SW 1271 (cell line): ENCODE measurements around the gene ARL6IP1.
A peak's percentile ranks its signal among the peaks of the same experiment; 100 is the strongest.
"Not testable (repeated sequence)": the region's sequence is repeated elsewhere in the genome, so short reads cannot be mapped to it uniquely, and the experiment has no call there.

ENCODE experiments used
- DNase-seq, 2 experiments: peaks; one replicate each; lab custom pipeline; 2025; lab: John Stamatoyannopoulos, UW

The ARL6IP1 gene

DNA sequence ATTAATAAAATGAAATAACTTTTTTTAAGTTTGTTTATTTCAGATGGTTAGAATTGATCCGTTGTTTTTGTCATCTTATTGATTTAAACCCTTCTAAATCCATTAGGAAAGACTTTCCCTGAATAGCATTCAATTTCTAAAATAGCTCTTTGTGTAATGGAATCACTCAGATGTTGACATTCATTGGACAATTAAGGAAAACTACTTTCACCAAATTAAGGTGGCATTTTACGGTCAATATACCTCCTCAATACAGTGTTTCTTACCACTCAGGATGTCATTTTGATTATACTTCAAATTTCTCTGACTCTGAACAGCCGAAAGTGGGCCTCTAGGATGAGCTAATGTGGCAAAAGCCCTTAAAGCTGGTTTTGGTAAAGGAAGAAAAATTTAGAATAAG lies 1.8 kb downstream of the ARL6IP1 start:
- DNase-seq: no peak

DNA sequence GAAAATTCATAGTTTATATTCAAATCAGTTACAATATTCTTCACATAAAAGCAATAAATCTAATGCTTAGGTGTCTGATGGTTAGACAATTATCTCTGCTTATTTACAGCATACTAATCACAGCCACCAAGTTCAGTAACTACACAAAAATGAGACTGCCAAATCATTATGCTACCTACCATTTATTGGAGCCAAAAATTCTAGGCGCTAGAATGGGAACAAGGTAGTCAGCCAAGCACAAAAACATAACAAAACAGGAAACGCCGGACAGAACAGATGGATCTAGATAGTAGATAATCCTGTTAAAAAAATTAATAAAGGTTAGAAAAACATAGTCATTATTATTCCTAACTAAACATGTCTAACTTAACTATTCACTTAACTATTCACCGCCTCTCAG lies 3.6 kb downstream of the ARL6IP1 start:
- no peak for DNase-seq

DNA sequence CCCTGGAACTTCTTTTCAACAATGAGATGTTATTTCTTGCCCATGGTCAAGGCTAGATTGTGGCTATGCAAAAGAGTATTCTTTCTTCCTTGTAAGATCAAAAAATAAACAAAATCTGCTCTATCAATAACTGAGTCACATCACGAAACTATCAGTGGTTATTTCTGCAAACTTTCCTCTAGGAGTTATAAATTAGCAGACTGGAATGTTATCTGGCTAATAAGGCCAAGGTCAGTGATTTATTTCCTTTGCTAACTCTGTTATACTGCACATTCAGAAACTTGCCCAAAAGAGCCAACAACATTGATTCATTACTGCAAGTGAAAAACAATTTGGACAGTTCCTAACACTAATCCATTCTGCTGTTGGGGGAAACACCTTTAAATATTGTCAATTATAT lies 5.0 kb downstream of the ARL6IP1 start:
- DNase-seq: no peak

- no peak for DNase-seq
These were observed 8.4 kb downstream of the ARL6IP1 start for GRCh38 chr16:18792836-18793433.

GRCh38 chr16:18789850-18790706 lies 11.3 kb downstream of the ARL6IP1 start, which contains the start of gene RPS15A:
Gene RPS15A (minus strand): TSS chr16:18790334. CDS start chr16:18789113, 1,221 bp downstream.
- DNase-seq: peak; percentile 88 to 93

DNA sequence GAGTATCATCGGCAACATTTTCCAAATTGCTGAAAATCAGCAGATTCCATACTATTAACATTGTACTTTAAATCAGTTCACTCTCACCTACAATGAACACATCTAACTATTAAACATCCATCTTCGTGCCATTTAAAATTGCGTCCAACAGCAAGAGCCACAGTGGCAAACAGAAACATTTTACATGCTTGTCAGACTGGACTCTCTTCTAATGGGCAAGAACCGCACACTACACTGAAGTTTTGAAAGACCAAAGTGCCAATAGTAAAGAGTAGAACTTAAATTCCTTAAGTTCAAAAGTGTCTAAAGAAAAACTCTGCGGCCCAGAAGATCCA lies 11.9 kb downstream of the ARL6IP1 start:
- no peak for DNase-seq

DNA sequence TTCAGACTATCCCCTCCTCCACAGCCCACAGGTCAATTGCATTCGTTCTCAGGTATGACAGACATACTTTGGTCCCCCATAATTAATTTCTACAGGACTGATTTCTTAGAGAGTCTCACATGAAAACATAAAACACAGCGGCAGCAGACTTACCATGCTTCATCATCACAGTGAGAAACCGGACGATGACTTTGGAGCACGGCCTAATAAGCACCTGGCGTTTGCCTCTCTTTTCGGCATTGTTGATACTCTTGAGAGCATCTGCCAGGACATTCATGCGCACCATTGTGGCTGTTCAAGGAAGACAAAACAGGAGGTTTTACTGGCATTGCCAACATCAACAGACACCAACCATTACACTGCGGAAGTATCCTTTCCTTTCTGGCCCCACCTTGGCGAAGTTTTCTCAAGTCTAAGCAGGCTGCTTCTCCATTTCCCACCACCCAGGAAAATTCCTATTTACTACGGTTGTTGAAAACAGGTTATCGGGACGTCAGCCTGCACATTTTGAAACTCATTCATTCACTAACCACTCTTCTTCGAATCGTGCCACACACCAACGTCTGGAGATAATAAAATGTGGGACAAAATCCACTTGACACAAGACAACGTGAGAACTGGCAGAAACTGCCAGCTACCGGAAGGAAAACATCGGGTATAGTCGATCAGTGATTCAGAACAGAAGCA lies 12.4 kb downstream of the ARL6IP1 start:
- DNase-seq: no peak

- no peak for DNase-seq
These were observed 16.3 kb downstream of the ARL6IP1 start for GRCh38 chr16:18784917-18785623.

GRCh38 chr16:18783430-18784341 lies 17.7 kb downstream of the ARL6IP1 start:
- DNase-seq: no peak

DNA sequence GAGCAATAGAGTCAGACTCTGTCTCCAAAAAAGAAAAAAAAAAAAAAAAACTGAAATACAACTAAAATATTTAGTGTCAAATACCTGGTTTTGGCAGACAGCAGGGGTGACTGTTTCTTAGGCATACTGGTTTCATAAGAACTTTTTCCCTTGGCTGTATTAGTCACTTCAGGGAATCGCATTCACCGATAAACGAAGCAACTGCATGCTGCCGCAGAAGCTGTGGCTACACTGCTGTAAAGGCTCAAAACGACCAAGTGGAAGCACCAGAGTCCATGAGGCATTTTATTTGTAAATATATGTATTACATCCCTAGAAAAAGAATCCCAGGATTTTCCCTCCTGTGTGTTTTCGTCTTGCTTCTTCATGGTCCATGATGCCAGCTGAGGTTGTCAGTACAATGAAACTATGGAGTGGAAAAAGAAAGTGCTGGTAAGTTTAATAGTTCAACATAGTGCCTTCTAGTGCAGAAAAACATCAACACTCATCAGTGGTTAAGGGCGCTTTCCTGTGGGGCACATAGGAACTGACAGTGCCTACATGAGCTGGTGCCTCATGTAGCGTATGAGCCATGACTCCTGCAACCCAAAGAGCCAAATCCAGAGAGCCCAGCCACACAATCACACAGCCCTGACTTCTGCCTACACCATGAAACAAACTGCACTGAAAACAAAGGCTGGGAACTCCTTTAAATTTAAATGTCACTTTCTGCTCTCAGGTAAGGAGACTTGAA lies 18.5 kb downstream of the ARL6IP1 start:
- no peak for DNase-seq

DNA sequence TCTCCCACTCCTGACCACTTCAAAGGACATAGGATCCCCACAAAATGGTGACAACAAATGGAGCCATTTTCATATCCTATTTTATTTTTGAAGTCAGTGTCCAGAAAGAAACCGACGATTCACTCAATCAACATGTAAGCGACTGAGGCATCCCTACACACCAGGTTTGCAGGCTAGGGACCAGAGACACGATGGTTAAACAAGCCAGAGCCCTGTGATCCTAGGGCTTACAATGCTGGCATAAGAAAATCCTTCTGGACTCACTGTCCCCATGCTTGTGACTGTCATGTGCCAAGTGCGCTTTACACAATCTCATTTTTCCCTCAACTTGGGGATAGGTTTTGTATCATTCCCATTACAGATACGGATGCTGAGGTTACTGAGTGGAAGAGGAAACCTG lies 20.1 kb downstream of the ARL6IP1 start:
- DNase-seq: not testable (repeated sequence)

DNA sequence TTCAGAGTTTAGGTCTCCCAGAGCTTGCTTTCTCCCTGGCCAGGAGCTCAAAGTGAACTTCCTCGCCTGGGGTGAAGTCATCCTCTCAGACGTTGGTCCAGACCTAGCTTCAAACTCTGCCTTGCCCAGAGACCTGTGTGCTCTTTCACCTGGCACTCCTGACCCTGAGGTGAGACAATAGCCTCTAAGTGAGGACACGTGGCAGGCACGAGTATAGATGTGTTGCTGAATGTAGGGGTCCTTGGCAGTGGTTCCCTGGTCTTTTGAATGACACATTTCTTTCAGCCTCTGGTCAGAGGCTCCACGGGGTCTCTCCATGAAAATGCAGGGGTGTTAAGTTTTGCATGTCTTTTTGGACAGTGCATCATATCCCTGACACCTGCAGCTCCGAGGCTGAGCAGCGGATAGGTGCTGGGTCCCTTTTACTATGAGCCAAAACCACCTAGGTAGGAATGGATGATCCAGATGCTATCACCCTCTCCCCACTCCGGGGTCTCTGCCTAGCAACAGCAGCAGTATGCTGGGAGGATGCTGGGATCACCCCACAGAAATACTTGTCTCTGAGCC lies 20.8 kb downstream of the ARL6IP1 start:
- not testable (repeated sequence) for DNase-seq

DNA sequence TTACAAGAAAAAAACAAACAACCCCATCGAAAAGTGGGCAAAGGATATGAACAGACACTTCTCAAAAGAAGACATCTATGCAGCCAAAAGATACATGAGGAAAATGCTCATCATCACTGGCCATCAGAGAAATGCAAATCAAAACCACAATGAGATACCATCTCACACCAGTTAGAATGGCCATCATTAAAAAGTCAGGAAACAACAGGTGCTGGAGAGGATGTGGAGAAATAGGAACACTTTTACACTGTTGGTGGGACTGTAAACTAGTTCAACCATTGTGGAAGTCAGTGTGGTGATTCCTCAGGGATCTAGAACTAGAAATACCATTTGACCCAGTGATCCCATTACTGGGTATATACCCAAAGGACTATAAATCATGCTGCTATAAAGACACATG lies 23.7 kb downstream of the ARL6IP1 start:
- DNase-seq: not testable (repeated sequence)

DNA sequence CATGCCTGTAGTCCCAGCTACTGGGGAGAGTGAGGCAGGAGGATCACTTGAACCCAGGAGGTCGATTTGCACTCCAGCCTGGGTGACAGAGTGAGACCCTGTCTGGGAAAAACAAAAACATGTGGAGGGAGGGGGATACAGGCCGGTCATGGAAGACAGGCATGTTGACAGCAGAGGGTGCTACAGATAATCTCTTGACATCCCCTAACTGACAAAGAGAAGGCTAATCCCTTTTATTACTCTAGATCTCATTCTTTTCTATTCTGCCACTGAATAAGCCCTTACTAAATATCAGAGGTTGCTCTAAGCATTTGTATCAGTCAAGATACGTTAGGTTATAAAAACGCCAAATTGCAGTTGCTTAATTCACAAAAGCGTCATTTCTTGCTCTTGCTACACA lies 25.0 kb downstream of the ARL6IP1 start:
- DNase-seq: not testable (repeated sequence)

GRCh38 chr16:18774651-18775050 lies 26.7 kb downstream of the ARL6IP1 start:
- not testable (repeated sequence) for DNase-seq

DNA sequence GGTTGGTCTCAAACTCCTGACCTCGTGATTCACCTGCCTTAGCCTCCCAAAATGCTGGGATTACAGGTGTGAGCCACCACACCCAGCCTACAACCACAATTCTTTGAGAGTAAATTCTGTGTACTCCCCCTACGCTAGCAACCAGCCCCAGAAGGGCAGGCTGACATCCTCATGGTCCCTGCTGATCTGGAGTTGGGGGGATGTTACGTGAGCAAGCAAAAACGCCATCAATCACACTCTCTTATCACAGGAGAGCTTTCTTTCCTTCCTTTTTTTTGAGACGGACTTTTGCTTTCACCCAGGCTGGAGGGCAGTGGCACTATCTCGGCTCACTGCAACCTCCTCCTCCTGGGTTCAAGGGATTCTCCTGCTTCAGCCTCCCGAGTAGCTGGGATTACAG lies 29.2 kb downstream of the ARL6IP1 start:
- DNase-seq: not testable (repeated sequence)

DNA sequence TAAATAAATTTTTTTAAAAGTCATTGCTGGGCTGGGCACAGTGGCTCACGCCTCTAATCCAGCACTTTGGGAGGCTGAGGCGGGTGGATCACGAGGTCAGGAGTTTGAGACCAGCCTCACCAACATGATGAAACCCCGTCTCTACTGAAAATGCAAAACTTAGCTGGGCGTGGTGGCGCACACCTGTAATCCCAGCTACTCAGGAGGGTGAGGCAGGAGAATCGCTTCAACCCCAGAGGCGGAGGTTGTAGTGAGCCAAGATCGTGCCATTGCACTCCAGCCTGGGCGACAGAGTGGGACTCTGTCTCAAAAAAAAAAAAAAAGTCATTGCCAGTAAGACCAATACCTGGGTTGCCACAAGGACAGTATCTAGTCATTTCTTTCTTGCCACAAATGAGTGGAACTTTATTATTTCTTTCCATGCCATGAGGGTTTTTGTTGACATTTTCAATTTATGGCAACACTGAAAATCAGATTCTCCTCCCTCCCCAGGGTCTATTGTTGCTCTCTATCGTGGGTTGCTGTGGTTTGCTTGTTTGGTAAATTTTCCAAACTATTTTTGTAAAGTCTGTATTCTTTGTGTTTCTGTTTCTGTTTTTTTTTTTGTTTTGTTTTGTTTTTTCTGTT lies 30.9 kb downstream of the ARL6IP1 start:
- not testable (repeated sequence) for DNase-seq

GRCh38 chr16:18767217-18767616 lies 34.1 kb downstream of the ARL6IP1 start:
- DNase-seq: not testable (repeated sequence)

DNA sequence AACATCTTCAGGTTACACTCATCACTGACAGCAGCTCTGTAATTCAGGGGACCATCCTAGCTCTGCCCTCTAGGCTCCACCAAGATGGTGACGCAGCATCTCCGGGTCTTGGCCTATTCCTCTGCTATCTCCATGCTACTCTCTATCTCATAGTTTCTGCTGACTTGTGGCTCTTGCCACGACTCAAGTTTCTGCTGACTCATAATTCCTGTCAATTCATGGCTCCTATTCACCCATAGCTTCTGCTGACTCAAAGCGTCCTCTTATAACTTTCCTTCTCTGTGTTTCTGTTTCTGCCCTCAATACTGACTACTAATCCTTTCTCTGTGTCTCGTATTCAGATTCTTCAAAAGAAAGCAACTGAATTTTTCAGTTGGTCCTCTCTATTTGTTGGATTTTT lies 38.6 kb downstream of the ARL6IP1 start:
- not testable (repeated sequence) for DNase-seq
